Endothelial cell of umbilical vein (primary cell): Measurements from ENCODE around the gene MR1. TPM values are rescaled to one million over a fixed set of nuclear protein-coding genes. Genes with fewer than 3 reads are reported as not detected.

Source experiments
- BruUV-seq: library from RNA; stranded (reverse); fragments of 400-500 nt; replicated peaks from 2 replicates; lab custom pipeline; 2021; lab: Mats Ljungman, UMichigan
- CTCF ChIA-PET: fragments of 300-600, 350-600 bp; sonication (Branson Sonifier 250); formaldehyde crosslinking; loops from one replicate; lab custom pipeline; 2021; ENCODE audit warnings: antibody characterized with exemption, inconsistent platforms; lab: Charles Lee
- POLR2A ChIA-PET: fragments of 300-600, 350-600 bp; sonication (Branson Sonifier 250); formaldehyde crosslinking; loops from one replicate; lab custom pipeline; 2021; ENCODE audit warnings: antibody characterized with exemption, inconsistent platforms; lab: Charles Lee
- DNase-seq: peaks from one replicate; pipeline ENCODE4 v3.0.0-alpha.2; 2011; ENCODE audit warnings: low read depth, low spot score
- FAIRE-seq: peaks from 2 replicates; lab custom pipeline; 2011; peaks lifted over from hg19 to GRCh38; lab: Jason Lieb, UNC
- H2AFZ ChIP-seq: 2 replicates; pipeline ENCODE4 v1.6.0; 2012; ENCODE audit warnings: low read depth, low read length, control low read depth, inconsistent platforms
- H3K27ac ChIP-seq: 2 replicates; pipeline ENCODE4 v1.5.1; 2011; ENCODE audit warnings: low read depth, mild to moderate bottlenecking, control low read depth, low read length, moderate library complexity; ENCODE audit not compliant: insufficient read depth
- H3K27me3 ChIP-seq, 2 experiments: 2 replicates each; pipeline versions ENCODE4 v1.6.0 to v1.6.1; 2011; ENCODE audit warnings: low read length in 2 of 2, mixed read lengths in 1 of 2; ENCODE audit not compliant: control insufficient read depth in 2 of 2, insufficient read depth in 2 of 2
- H3K36me3 ChIP-seq, 2 experiments: 2 replicates in 1 of 2; 3 replicates in 1 of 2; pipeline ENCODE4 v1.5.1; 2011; ENCODE audit warnings: low read length in 2 of 2, mild to moderate bottlenecking in 1 of 2, moderate library complexity in 1 of 2; ENCODE audit not compliant: control insufficient read depth in 2 of 2, insufficient read depth in 2 of 2; ENCODE audit errors: extremely low read depth in 1 of 2
- H3K4me1 ChIP-seq: 3 replicates; pipeline ENCODE4 v1.5.1; 2011; ENCODE audit warnings: mild to moderate bottlenecking, low read length; ENCODE audit not compliant: control insufficient read depth, insufficient read depth; ENCODE audit errors: extremely low read depth
- H3K4me2 ChIP-seq: 2 replicates; pipeline ENCODE4 v1.6.1; 2011; ENCODE audit warnings: low read length, control low read depth, mixed read lengths; ENCODE audit not compliant: insufficient read depth
- H3K4me3 ChIP-seq, 3 experiments: fragments of 200-600 bp in 1 of 3; sonication (generic), shearing (Covaris generic) in 1 of 3; replicated peaks in 1 of 3; 2 replicates each; pipeline ENCODE4 v1.5.1; 2011 to 2016; ENCODE audit warnings: control low read depth in 3 of 3, low read length in 3 of 3, mild to moderate bottlenecking in 2 of 3, inconsistent platforms in 1 of 3, low read depth in 1 of 3, moderate library complexity in 1 of 3; ENCODE audit not compliant: insufficient read depth in 1 of 3
- H3K79me2 ChIP-seq: 2 replicates; pipeline ENCODE4 v1.6.0; 2012; ENCODE audit warnings: low read length, inconsistent platforms; ENCODE audit not compliant: control insufficient read depth, insufficient read depth
- H3K9ac ChIP-seq: replicated peaks from 2 replicates; pipeline ENCODE3; 2011; ENCODE audit warnings: low read length, control low read depth; ENCODE audit not compliant: insufficient read depth; ENCODE audit errors: extremely low read depth
- H3K9me1 ChIP-seq: replicated peaks from 3 replicates; pipeline ENCODE4 v1.6.0; 2011; ENCODE audit warnings: mild to moderate bottlenecking, low read length; ENCODE audit not compliant: control insufficient read depth, insufficient read depth; ENCODE audit errors: extremely low read depth
- H3K9me3 ChIP-seq: replicated peaks from 2 replicates; pipeline ENCODE4 v1.5.1; 2012; ENCODE audit warnings: low read length, inconsistent platforms; ENCODE audit not compliant: control insufficient read depth, insufficient read depth
- H4K20me1 ChIP-seq: replicated peaks from 2 replicates; pipeline ENCODE3; 2011; ENCODE audit warnings: mild to moderate bottlenecking, low read length; ENCODE audit not compliant: control insufficient read depth, insufficient read depth; ENCODE audit errors: extremely low read depth
- CTCF ChIP-seq, 2 donors: IDR thresholded peaks; 1 replicate in 1 of 2; 2 replicates in 1 of 2; pipeline ENCODE4 v1.5.1; 2011; ENCODE audit warnings: low read length in 2 of 2, mild to moderate bottlenecking in 2 of 2, moderate library complexity in 2 of 2, control low read depth in 1 of 2, inconsistent platforms in 1 of 2, low read depth in 1 of 2; ENCODE audit not compliant: insufficient read depth in 1 of 2; ENCODE audit errors: extremely low read depth in 1 of 2
- FOS ChIP-seq: IDR thresholded peaks from 2 replicates; pipeline ENCODE4 v1.6.1; 2011; ENCODE audit warnings: mild to moderate bottlenecking, low read length, moderate library complexity, borderline replicate concordance; ENCODE audit not compliant: insufficient read depth
- GATA2 ChIP-seq: IDR thresholded peaks from 2 replicates; pipeline ENCODE4 v1.7.0; 2011; ENCODE audit warnings: low read depth, mild to moderate bottlenecking, moderate library complexity, mixed read lengths, low read length; ENCODE audit not compliant: insufficient read length, insufficient read depth
- JUN ChIP-seq: IDR thresholded peaks from 2 replicates; pipeline ENCODE4 v1.6.1; 2011; ENCODE audit warnings: borderline replicate concordance, low read depth; ENCODE audit not compliant: insufficient read length, insufficient read depth
- MAX ChIP-seq: IDR thresholded peaks from 2 replicates; pipeline ENCODE4 v1.6.1; 2011; ENCODE audit not compliant: insufficient read depth, insufficient read length
- MYC ChIP-seq: IDR thresholded peaks from one replicate; pipeline ENCODE4 v1.6.1; 2011; ENCODE audit warnings: mild to moderate bottlenecking, low read depth, low read length
- POLR2A ChIP-seq: IDR thresholded peaks from 2 replicates; pipeline ENCODE4 v1.6.1; 2012; ENCODE audit warnings: low read depth, mild to moderate bottlenecking, control low read depth, low read length
- POLR2AphosphoS5 ChIP-seq: IDR thresholded peaks from 2 replicates; pipeline ENCODE4 v1.6.1; 2012; ENCODE audit warnings: low read depth, mild to moderate bottlenecking, control low read depth, low read length, moderate library complexity; ENCODE audit not compliant: insufficient read depth
- dilution Hi-C: fragments of 300-500 bp; cut with MboI; formaldehyde crosslinking; loops from one replicate; pipeline ENCODE4 v1.15.0; 2019; ENCODE audit warnings: low sequenced_read_pairs; ENCODE audit not compliant: extremely low pct_ligation_motif_present
- intact Hi-C: fragments of 100-400 bp; cut with micrococcal nuclease; formaldehyde crosslinking; loops from one replicate; pipeline ENCODE4 v1.10.0; 2022
- polyA plus RNA-seq, 4 experiments: library from polyadenylated mRNA; depleted of rRNA in 3 of 4; stranded (reverse) in 3 of 4; unstranded in 1 of 4; fragments of >200 nt; gene quantifications; 2 replicates each; pipeline versions ENCODE4 v1.2.1 to v1.2.3, GENCODE V29; 2011 to 2012; ENCODE audit warnings: missing spikeins in 1 of 4
- total RNA-seq: library from RNA; stranded (reverse); gene quantifications from 2 replicates; pipeline ENCODE4 v1.2.3, GENCODE V29; 2021

MR1 gene
- total and polyA plus RNA-seq, 2 donors (not counting 3 experiments of a cell fraction or from before 2014, with no cell fraction given), result 1.3 to 2.5 TPM

DNA sequence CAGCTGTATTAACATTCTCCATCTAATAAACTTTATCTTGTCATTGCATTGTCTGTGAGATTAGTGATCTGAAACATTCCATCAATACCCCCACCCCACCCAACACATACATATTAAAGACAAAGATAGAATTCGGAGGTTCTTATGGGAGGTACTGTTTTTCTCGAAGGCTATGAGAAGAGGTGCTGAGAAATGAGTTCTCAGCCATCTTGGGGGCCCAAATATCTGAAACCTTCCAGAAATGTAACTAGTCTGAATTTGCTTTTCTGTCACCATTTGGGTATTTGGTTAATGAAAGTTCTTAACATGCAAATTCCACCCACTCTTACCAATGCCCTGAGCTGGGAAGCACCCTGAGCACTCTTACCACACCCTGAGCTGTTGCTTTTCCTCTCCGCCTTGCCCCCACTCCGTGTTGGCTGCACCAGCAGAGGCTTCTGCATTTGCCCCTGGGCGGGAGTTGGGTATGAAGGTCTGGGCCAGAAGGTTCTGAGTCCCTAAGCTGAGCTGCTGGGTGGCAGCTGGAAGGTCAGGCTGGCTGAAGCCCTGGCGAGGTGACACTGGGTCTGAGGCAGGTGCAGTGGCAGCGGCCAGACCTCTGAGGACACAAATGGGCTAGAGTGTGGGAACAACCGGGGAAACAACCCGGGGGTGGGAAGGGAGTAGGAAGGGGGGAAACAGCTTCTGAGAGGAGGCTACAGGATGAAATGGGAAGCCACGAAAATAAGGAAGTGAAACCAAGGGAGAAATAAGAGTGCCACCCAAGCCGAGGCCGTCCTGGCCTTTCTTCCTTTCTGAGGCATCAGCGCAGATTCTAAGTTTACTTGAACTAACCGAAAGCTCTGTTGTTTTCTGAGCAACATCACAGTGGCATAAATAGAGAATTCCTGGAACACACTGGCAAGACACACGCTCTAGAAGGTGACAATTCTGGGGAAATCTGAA is 28.4 kb downstream of the MR1 start:
- H3K36me3 ChIP-seq, result no peaks in the 10 kb centered on the region
- H3K4me2 ChIP-seq, result no peak overlapping the region
- H3K4me1 ChIP-seq, result no peaks in the 10 kb centered on the region
- H3K9me3 ChIP-seq, result no peaks in the 10 kb centered on the region
- CTCF ChIA-PET, result interaction anchor here (1.8 kb wide), 1 partner anchor 7 kb away, joined by 7 read pairs; no protein-coding TSS in a partner anchor
- no peaks in the 10 kb centered on the region for H3K9me1 ChIP-seq
- FAIRE-seq (no peak), DNase-seq (no peak)
- no peak overlapping the region for H3K27ac ChIP-seq
- H2AFZ ChIP-seq, result no peak overlapping the region
- POLR2A ChIA-PET, result no interaction called here
- intact Hi-C loops (no loop called here), dilution Hi-C loops (no loop called here)
- H3K79me2 ChIP-seq, result no peaks in the 10 kb centered on the region
- H3K4me3 ChIP-seq, result no peak overlapping the region
- peaks cover 10 to 16% of the 10 kb centered on the region in 2 experiments for H3K27me3 ChIP-seq
- no peaks in the 10 kb centered on the region for H4K20me1 ChIP-seq
- no TSS peak for BruUV-seq
- TF ChIP-seq MAX (no peak), POLR2A (no peak), POLR2AphosphoS5 (no peak), MYC (no peak), JUN (no peak), GATA2 (no peak), CTCF (IDR thresholded peaks at IDR 0.05; ENCODE audit: extremely low read depth in 1 of 2, insufficient read depth in 1 of 2, low read depth in 1 of 2, low read length in 2 of 2) (no peak), FOS (no peak)
- H3K9ac ChIP-seq, result no peak overlapping the region
